ENCODE data around the gene LTBP1.
A peak's percentile ranks its signal among the peaks of the same experiment; 100 is the strongest.
"Not testable (repeated sequence)": the region's sequence is repeated elsewhere in the genome, so short reads cannot be mapped to it uniquely, and the experiment has no call there.

LTBP1 gene

GRCh38 chr2:33208400-33208799, 261.6 kb downstream of the LTBP1 start:
- DNase-seq = no peak

GRCh38 chr2:33209976-33210375, 263.2 kb downstream of the LTBP1 start:
- peak; percentile 81 for DNase-seq

- peak; percentile 9 for DNase-seq
These were observed 263.9 kb downstream of the LTBP1 start for GRCh38 chr2:33210626-33211025.

- DNase-seq = peak; percentile 75
These were observed 265.4 kb downstream of the LTBP1 start for GRCh38 chr2:33212151-33212550.

GRCh38 chr2:33213244-33213643, 266.5 kb downstream of the LTBP1 start:
- no peak for DNase-seq

GRCh38 chr2:33213648-33214047, 266.9 kb downstream of the LTBP1 start:
- DNase-seq = no peak

GRCh38 chr2:33214436-33214835, 267.7 kb downstream of the LTBP1 start:
- DNase-seq = no peak

GRCh38 chr2:33214857-33215256, 268.1 kb downstream of the LTBP1 start:
- no peak for DNase-seq

- DNase-seq = peak; percentile 28
These were observed 268.5 kb downstream of the LTBP1 start for GRCh38 chr2:33215299-33215698.

- no peak for DNase-seq
These were observed 269.2 kb downstream of the LTBP1 start for GRCh38 chr2:33215983-33216382.

- DNase-seq = no peak
These were observed 269.9 kb downstream of the LTBP1 start for GRCh38 chr2:33216508-33217182.

- DNase-seq = no peak
These were observed 270.7 kb downstream of the LTBP1 start for GRCh38 chr2:33217406-33217805.

- DNase-seq = no peak
These were observed 272.4 kb downstream of the LTBP1 start for GRCh38 chr2:33219114-33219513.

- peak; percentile 61 for DNase-seq
These were observed 273.1 kb downstream of the LTBP1 start for GRCh38 chr2:33219850-33220275.

GRCh38 chr2:33220533-33220932, 273.8 kb downstream of the LTBP1 start:
- no peak for DNase-seq

GRCh38 chr2:33221046-33221784, 274.5 kb downstream of the LTBP1 start:
- no peak for DNase-seq

GRCh38 chr2:33222309-33222708, 275.6 kb downstream of the LTBP1 start:
- no peak for DNase-seq

- DNase-seq = no peak
These were observed 277.1 kb downstream of the LTBP1 start for GRCh38 chr2:33223856-33224255.

- DNase-seq = no peak
These were observed 278.6 kb downstream of the LTBP1 start for GRCh38 chr2:33225350-33225749.

GRCh38 chr2:33226546-33226945, 279.8 kb downstream of the LTBP1 start:
- DNase-seq = no peak

- DNase-seq = no peak
These were observed 282.9 kb downstream of the LTBP1 start for GRCh38 chr2:33229646-33230045.

- no peak for DNase-seq
These were observed 283.4 kb downstream of the LTBP1 start for GRCh38 chr2:33230195-33230594.

- no peak for DNase-seq
These were observed 284.1 kb downstream of the LTBP1 start for GRCh38 chr2:33230842-33231241.

GRCh38 chr2:33235559-33235958, 288.8 kb downstream of the LTBP1 start:
- not testable (repeated sequence) for DNase-seq
